Neural crest cell (in vitro differentiated cells): ENCODE results near the gene RANBP17. TPM values are rescaled to one million over a fixed set of nuclear protein-coding genes. Genes with fewer than 3 reads are reported as not detected.

Source experiments
- DNase-seq: peaks from one replicate; pipeline ENCODE4 v3.0.0; 2021; ENCODE audit warnings: low read depth, mixed read lengths, low spot score
- H3K27ac Mint-ChIP-seq: one replicate; pipeline ENCODE4 v1.8.0; 2021; ENCODE audit warnings: mild to moderate bottlenecking, mixed read lengths; ENCODE audit not compliant: unreplicated experiment
- H3K27me3 Mint-ChIP-seq: 2 replicates; pipeline ENCODE4 v1.8.0; 2021; ENCODE audit warnings: low read depth, mild to moderate bottlenecking, mixed read lengths
- H3K36me3 Mint-ChIP-seq: 2 replicates; pipeline ENCODE4 v1.8.0; 2021; ENCODE audit warnings: low read depth, mild to moderate bottlenecking, mixed read lengths
- H3K4me1 Mint-ChIP-seq: 2 replicates; pipeline ENCODE4 v1.8.0; 2021; ENCODE audit warnings: mixed read lengths
- H3K4me3 Mint-ChIP-seq: one replicate; pipeline ENCODE4 v1.8.0; 2021; ENCODE audit warnings: mild to moderate bottlenecking, mixed read lengths
- H3K9me3 Mint-ChIP-seq: 2 replicates; pipeline ENCODE4 v1.8.0; 2021; ENCODE audit warnings: mixed read lengths
- CTCF ChIP-seq: fragments of 200-600 bp; sonication (generic); conservative IDR thresholded peaks from 2 replicates; pipeline ENCODE4 v1.5.0; 2021; ENCODE audit warnings: antibody characterized with exemption, mild to moderate bottlenecking
- total RNA-seq: library from RNA; stranded (reverse); gene quantifications from 2 replicates; pipeline ENCODE4 v1.2.1, GENCODE V29; 2021

The RANBP17 gene
- total RNA-seq, 1 donor from 2014 or later: 26.9 TPM

- no peak for DNase-seq
- Mint-ChIP-seq H3K9me3 (no peaks in the 10 kb centered on the region), H3K4me3 (no peak overlapping the region), H3K27me3 (peaks cover 99% of the 10 kb centered on the region), H3K4me1 (no peaks in the 10 kb centered on the region), H3K36me3 (no peaks in the 10 kb centered on the region), H3K27ac (no peak overlapping the region)
- no peak for TF ChIP-seq CTCF
Measured at GRCh38 chr5:171322527-171322926, 460.7 kb downstream of the RANBP17 start.

DNA sequence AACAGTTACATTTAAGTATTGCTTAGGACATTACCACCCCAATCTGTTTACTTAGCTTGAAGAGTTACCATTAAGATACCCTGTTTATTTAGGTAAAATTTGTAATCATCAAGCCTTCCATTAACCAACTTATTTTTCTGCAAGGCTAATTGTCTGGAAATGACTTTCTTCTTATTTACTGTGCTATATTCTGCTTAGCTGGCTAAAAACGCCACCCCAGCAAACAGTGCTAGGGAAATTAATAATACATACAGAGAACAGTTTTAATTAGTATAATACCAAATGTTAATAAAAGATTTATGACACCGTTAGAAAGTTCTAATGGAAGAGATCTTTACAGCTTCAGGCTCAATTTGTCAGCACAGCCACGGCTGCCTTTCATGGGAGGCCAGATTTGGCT lies 461.2 kb downstream of the RANBP17 start:
- Mint-ChIP-seq H3K27ac (no peak overlapping the region), H3K36me3 (no peaks in the 10 kb centered on the region), H3K9me3 (no peaks in the 10 kb centered on the region), H3K4me3 (no peak overlapping the region), H3K27me3 (peaks cover 99% of the 10 kb centered on the region), H3K4me1 (no peaks in the 10 kb centered on the region)
- no peak for TF ChIP-seq CTCF
- DNase-seq: no peak

DNA sequence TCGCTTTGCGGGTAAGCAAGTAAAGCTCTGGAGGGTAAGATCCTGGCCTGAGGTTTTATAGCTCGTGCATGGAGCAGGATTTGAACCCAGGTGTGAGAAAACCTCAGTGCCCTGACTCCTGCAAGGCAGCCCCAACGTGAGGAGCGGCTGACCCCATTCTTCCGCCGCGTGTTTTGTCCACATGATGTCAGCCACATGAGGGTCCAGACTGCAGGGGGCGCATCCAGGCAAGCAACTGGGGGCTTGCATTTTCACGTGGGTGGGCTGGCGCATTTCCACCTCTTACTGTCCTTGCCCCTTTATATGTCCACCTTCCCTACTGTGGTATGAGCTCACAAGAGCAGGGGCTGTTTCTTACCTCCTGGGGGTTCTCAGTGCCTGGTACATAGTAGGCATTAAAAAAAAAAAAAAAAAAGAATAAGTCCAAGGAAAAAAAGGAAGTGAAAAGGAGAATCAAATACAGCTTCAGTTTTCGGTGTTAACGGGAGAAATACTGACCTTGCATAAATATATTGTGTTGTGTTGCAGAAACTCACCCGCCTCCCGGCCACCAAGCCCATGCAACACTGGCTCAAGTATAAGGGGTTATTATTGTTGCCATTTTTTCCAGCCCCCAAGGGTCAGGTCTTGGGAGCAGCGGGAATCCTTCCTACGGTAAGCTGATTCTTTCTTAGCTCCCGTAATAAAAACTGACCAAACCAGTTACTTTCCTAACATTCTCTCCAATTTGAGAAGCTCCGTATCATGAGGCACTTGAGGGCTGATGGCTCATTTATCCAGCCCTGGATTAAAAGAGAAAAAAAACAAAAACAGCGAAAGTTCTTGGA lies 462.2 kb downstream of the RANBP17 start:
- TF ChIP-seq CTCF: no peak
- H3K4me3 Mint-ChIP-seq: no peak overlapping the region
- peaks cover 97% of the 10 kb centered on the region for H3K27me3 Mint-ChIP-seq
- DNase-seq: no peak
- H3K27ac Mint-ChIP-seq: no peak overlapping the region
- no peaks in the 10 kb centered on the region for H3K4me1 Mint-ChIP-seq
- H3K36me3 Mint-ChIP-seq: no peaks in the 10 kb centered on the region
- H3K9me3 Mint-ChIP-seq: no peaks in the 10 kb centered on the region

DNA sequence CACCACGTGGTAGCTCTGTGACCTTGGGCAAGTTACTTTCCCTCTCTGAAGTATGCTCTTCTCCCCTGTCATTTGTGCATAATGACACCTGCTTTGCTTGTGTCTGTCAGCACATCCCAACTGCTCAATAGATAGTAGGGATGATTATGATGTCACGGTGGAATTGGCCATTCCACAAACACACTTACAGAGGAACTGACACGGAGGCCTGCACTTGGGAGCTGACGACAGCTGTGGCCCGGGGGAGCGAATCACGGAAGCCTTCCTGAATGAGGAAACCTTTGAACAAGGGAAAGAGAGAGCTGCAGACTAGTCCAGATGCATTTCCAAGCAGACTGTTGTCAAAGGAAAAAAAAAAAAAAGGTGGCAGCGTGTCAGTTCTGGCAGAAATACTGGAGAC lies 468.2 kb downstream of the RANBP17 start:
- Mint-ChIP-seq H3K4me1 (no peaks in the 10 kb centered on the region), H3K27me3 (peaks cover 79% of the 10 kb centered on the region), H3K4me3 (no peak overlapping the region), H3K9me3 (no peaks in the 10 kb centered on the region), H3K36me3 (no peaks in the 10 kb centered on the region), H3K27ac (no peak overlapping the region)
- TF ChIP-seq CTCF: no peak
- no peak for DNase-seq

DNA sequence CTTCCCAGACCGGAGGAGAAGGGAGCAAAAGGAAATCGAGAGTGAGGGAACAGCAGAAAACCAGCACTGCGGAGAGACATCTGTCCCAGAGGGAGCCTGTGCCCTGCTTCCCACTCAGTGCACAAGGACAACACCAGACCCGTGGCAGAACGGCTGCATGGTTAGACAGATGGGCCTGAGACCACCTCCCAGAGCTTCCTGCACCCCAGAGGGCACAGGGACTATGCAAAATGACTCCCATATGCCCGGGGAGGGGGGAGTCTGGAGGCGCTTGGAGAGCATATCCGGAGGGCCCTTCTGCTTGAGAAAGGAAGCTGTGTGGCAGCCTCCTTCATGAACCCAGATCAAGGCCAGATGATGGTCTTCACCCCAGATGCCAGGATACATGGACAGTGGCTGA lies 473.8 kb downstream of the RANBP17 start:
- H3K27ac Mint-ChIP-seq: no peak overlapping the region
- no peak for TF ChIP-seq CTCF
- H3K4me3 Mint-ChIP-seq: no peak overlapping the region
- DNase-seq: no peak
- no peaks in the 10 kb centered on the region for H3K9me3 Mint-ChIP-seq
- no peaks in the 10 kb centered on the region for H3K4me1 Mint-ChIP-seq
- no peaks in the 10 kb centered on the region for H3K36me3 Mint-ChIP-seq
- peaks cover 62% of the 10 kb centered on the region for H3K27me3 Mint-ChIP-seq
